ENCODE measurements around the gene SERPINB4.

DNA sequence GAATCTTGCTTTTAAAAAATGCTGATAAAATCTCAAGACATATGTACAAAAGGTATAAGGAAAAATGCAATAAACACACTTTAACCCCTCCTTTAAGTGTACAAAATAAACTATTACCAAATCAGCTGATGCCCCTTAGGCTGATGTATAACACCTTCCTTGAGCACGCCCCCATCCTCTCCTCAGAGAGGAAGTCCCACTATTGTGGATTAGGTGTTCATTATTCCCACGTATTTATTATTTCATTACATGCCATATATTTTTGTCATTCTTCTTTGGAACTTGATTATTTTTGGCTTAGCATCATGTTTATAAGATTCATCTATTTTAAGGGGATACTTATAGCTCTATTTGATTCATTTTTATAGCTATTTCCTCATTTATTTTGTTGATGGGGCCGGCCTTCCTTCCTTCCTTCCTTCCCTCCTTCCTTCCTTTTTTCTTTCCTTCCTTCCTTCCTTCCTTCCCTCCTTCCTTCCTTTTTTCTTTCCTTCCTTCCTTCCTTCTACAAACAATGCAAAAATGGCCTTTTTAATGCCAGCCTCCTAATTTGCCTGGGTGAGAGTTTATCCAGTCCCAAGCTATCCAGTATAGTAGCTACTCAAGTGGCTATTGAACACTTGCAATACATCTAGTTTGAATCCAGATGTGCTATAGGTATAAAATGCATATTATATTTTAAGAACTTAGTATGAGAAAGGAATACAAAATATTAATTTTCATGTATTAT, 52.9 kb downstream of the SERPINB4 start:
- TF ChIP-seq, protein P1, sequence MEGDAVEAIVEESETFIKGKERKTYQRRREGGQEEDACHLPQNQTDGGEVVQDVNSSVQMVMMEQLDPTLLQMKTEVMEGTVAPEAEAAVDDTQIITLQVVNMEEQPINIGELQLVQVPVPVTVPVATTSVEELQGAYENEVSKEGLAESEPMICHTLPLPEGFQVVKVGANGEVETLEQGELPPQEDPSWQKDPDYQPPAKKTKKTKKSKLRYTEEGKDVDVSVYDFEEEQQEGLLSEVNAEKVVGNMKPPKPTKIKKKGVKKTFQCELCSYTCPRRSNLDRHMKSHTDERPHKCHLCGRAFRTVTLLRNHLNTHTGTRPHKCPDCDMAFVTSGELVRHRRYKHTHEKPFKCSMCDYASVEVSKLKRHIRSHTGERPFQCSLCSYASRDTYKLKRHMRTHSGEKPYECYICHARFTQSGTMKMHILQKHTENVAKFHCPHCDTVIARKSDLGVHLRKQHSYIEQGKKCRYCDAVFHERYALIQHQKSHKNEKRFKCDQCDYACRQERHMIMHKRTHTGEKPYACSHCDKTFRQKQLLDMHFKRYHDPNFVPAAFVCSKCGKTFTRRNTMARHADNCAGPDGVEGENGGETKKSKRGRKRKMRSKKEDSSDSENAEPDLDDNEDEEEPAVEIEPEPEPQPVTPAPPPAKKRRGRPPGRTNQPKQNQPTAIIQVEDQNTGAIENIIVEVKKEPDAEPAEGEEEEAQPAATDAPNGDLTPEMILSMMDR (conservative IDR thresholded peaks at IDR 0.05), result no peak
- no peak for TF ChIP-seq ZFX (IDR thresholded peaks at IDR 0.05)

Data from C4-2B (cell line).